GM21423 (cell line): Measurements from ENCODE around the gene SLC38A9.
"Not testable (repeated sequence)": the region's sequence is repeated elsewhere in the genome, so short reads cannot be mapped to it uniquely, and the experiment has no call there.

Source experiments
- ATAC-seq: cut with Tn5 transposase; IDR thresholded peaks from one replicate; pipeline ENCODE4 v1.9.1; 2021; ENCODE audit warnings: mild to moderate bottlenecking, moderate library complexity; ENCODE audit not compliant: unreplicated experiment

SLC38A9 gene

GRCh38 chr5:55712023-55712859 is at the start of gene SLC38A9:
Gene SLC38A9, minus strand, starts transcription at chr5:55712324. Its CDS starts 14,366 bp downstream, at chr5:55697958.
- ATAC-seq, result peak; percentile 100

GRCh38 chr5:55761721-55762120 is 49.6 kb upstream of the SLC38A9 start:
- ATAC-seq, result not testable (repeated sequence)

GRCh38 chr5:55758714-55759113 is 46.6 kb upstream of the SLC38A9 start:
- ATAC-seq, result no peak

GRCh38 chr5:55758231-55758630 is 46.1 kb upstream of the SLC38A9 start:
- ATAC-seq, result no peak

- ATAC-seq, result no peak
Observed at GRCh38 chr5:55750499-55750898, 38.4 kb upstream of the SLC38A9 start.

- ATAC-seq, result no peak
Observed at GRCh38 chr5:55750063-55750462, 37.9 kb upstream of the SLC38A9 start.

GRCh38 chr5:55749387-55749786 is 37.3 kb upstream of the SLC38A9 start:
- ATAC-seq, result no peak

- no peak for ATAC-seq
Observed at GRCh38 chr5:55747778-55748318, 35.7 kb upstream of the SLC38A9 start.

- ATAC-seq, result no peak
Observed at GRCh38 chr5:55742778-55743177, 30.7 kb upstream of the SLC38A9 start.

GRCh38 chr5:55737793-55738192 is 25.7 kb upstream of the SLC38A9 start, which contains the start of gene DDX4:
Gene DDX4, plus strand, starts transcription at chr5:55738061. Its CDS starts 903 bp downstream, at chr5:55738964.
- no peak for ATAC-seq

- no peak for ATAC-seq
Observed at GRCh38 chr5:55734658-55735057, 22.5 kb upstream of the SLC38A9 start.

- no peak for ATAC-seq
Observed at GRCh38 chr5:55732585-55732984, 20.5 kb upstream of the SLC38A9 start.

- no peak for ATAC-seq
Observed at GRCh38 chr5:55731848-55732247, 19.7 kb upstream of the SLC38A9 start.

GRCh38 chr5:55724281-55724680 is 12.2 kb upstream of the SLC38A9 start:
- no peak for ATAC-seq

- no peak for ATAC-seq
Observed at GRCh38 chr5:55720188-55720703, 8.1 kb upstream of the SLC38A9 start.

GRCh38 chr5:55719026-55719425 is 6.9 kb upstream of the SLC38A9 start:
- not testable (repeated sequence) for ATAC-seq

- no peak for ATAC-seq
Observed at GRCh38 chr5:55715519-55716078, 3.5 kb upstream of the SLC38A9 start.

GRCh38 chr5:55714749-55715148 is 2.6 kb upstream of the SLC38A9 start:
- ATAC-seq, result no peak

GRCh38 chr5:55714339-55714738 is 2.2 kb upstream of the SLC38A9 start:
- no peak for ATAC-seq

GRCh38 chr5:55713871-55714270 is 1.7 kb upstream of the SLC38A9 start:
- ATAC-seq, result no peak

GRCh38 chr5:55711507-55712022 is 559 bp downstream of the SLC38A9 start:
- no peak for ATAC-seq

GRCh38 chr5:55708732-55709131 is 3.4 kb downstream of the SLC38A9 start:
- ATAC-seq, result no peak
